IMR-90 (cell line): ENCODE measurements around the gene TRIM38.

Experiments
- BHLHE40 ChIP-seq: fragments of 150-350 bp; IDR thresholded peaks from 2 replicates; pipeline ENCODE4 v1.6.1; 2016; ENCODE audit warnings: mild to moderate bottlenecking, low read depth, low read length
- CEBPB ChIP-seq: IDR thresholded peaks from 2 replicates; pipeline ENCODE4 v1.6.1; 2012; ENCODE audit warnings: low read depth, low read length, improper control_type of control experiment
- CTCF ChIP-seq: conservative IDR thresholded peaks from 2 replicates; pipeline ENCODE4 v1.5.1; 2012; ENCODE audit warnings: mild to moderate bottlenecking, low read depth, low read length, improper control_type of control experiment
- POLR2A ChIP-seq: IDR thresholded peaks from 2 replicates; pipeline ENCODE4 v1.6.1; 2012; ENCODE audit warnings: mild to moderate bottlenecking, low read depth, low read length
- RCOR1 ChIP-seq: IDR thresholded peaks from 2 replicates; pipeline ENCODE4 v1.6.1; 2012; ENCODE audit warnings: mild to moderate bottlenecking, low read length, improper control_type of control experiment; ENCODE audit not compliant: insufficient replicate concordance
- SMC3 ChIP-seq: fragments of 150-350 bp; IDR thresholded peaks from 2 replicates; pipeline ENCODE4 v1.6.1; 2016; ENCODE audit warnings: low read depth, mild to moderate bottlenecking, antibody characterized with exemption, low read length, moderate library complexity

DNA sequence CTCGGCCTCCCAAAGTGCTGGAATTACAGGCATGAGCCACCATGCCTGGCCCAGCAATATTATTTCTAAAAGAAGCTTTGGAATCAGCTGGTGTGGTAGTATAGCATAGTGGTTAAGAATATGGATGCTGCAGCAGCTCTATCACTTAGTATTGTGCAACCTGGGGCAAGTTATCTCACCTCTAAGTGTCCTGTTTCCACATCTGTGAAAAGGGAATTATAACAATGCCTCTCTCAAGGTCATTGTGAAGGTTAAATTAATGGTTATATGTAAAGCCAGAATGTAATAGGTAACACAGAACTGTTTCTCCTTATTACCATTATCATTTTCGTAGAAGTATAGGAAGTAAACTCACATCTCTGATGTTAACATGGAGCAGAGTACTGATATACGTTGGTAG lies 46.3 kb upstream of the TRIM38 start:
- TF ChIP-seq CTCF = no peak
- TF ChIP-seq SMC3 = no peak
- 0 out of 2 replicates have a peak, but pooled peaks have one; percentile 7 for TF ChIP-seq CEBPB
- TF ChIP-seq RCOR1 = no peak
- TF ChIP-seq POLR2A = no peak
- TF ChIP-seq BHLHE40 = no peak
